ENCODE measurements around the gene ENTR1.

Gene ENTR1

GRCh38 chr9:136361754-136362449 is 48.5 kb downstream of the ENTR1 start:
- Histone ChIP-seq H3K27me3 (replicated peaks; ENCODE audit: insufficient read depth, low read length) (0 out of 2 replicates have a peak, but pooled peaks cover 7% of the 10 kb centered on the region), H3K9me2 (replicated peaks; ENCODE audit: insufficient read depth, low read length) (no peaks in the 10 kb centered on the region), H3K36me3 (replicated peaks; ENCODE audit: insufficient read depth, low read length) (no peaks in the 10 kb centered on the region), H3K27ac (ENCODE audit: low read length) (no peak overlapping the region), H4K20me1 (ENCODE audit: insufficient read depth, low read length) (no peaks in the 10 kb centered on the region; the same call in 1 of the 2 replicates), H3K79me2 (ENCODE audit: low read length) (peaks cover 11% of the 10 kb centered on the region; the same call in 1 of the 2 replicates), H3K9ac (ENCODE audit: low read length) (no peak overlapping the region), H2AFZ (ENCODE audit: low read length) (no peak overlapping the region), H3F3A (ENCODE audit: insufficient read depth, low read length) (no peaks in the 10 kb centered on the region), H3K9me3 (replicated peaks; ENCODE audit: insufficient read depth, low read length) (no peaks in the 10 kb centered on the region), H3K4me3 (ENCODE audit: low read length) (no peak overlapping the region), H3K4me2 (ENCODE audit: low read depth, low read length) (no peak overlapping the region), H3K4me1 (ENCODE audit: low read length) (peaks cover 5% of the 10 kb centered on the region)
- TF ChIP-seq EZH2 (optimal IDR thresholded peaks at IDR 0.05; ENCODE audit: low read depth, low read length): no peak
- TF ChIP-seq EZH2phosphoT487 (IDR thresholded peaks at IDR 0.05; ENCODE audit: low read length): no peak
- TF ChIP-seq CTCF (IDR thresholded peaks at IDR 0.05; ENCODE audit: low read length): no peak
- DNase-seq: no peak

DNA sequence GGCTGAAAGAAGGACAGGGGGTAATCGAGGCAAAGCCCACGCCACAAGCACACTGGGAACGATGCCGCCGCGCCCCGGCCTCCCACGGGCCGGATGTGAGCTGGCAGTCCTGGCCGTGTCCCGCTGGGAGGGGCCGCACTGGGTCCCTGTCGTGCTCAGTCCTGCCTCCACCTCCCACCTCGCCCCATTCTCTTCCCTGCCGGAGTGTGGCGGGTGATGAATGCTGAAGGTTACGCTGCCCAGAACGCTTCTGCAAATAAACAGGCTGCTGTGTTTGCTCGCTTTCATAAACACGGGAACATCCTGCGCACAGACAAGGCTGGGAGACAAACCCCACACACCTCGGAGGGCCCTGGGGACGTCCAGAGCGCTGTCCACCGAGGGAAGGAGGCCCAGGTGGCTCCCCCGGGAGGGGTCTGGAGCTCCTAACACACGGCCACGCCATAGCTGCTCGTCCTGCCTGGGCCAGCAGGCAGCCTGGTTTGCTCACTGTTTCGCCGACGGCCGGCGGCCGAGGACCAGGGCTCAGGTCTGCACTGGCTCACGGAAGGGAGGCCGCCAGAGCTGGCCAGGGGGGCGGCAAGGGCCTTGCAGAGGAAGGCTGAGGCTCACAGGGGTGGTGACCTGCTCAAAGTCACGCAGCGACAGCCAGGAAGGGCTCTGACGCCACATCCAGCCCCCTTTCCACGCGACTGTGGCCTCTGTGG is 49.2 kb downstream of the ENTR1 start:
- no peak for DNase-seq
- H4K20me1 ChIP-seq (ENCODE audit: insufficient read depth, low read length): no peaks in the 10 kb centered on the region; the same call in 1 of the 2 replicates

More for the DNA sequence above, 49.2 kb downstream of the ENTR1 start:
- Histone ChIP-seq H3F3A (ENCODE audit: insufficient read depth, low read length) (no peaks in the 10 kb centered on the region), H3K9me3 (replicated peaks; ENCODE audit: insufficient read depth, low read length) (no peaks in the 10 kb centered on the region), H3K27ac (ENCODE audit: low read length) (no peak overlapping the region), H3K9me2 (replicated peaks; ENCODE audit: insufficient read depth, low read length) (no peaks in the 10 kb centered on the region), H3K4me3 (ENCODE audit: low read length) (no peak overlapping the region), H3K36me3 (replicated peaks; ENCODE audit: insufficient read depth, low read length) (no peaks in the 10 kb centered on the region), H3K79me2 (ENCODE audit: low read length) (peaks cover 11% of the 10 kb centered on the region; the same call in 1 of the 2 replicates), H2AFZ (ENCODE audit: low read length) (no peak overlapping the region), H3K4me2 (ENCODE audit: low read depth, low read length) (no peak overlapping the region), H3K27me3 (replicated peaks; ENCODE audit: insufficient read depth, low read length) (peaks cover 14% of the 10 kb centered on the region), H3K4me1 (ENCODE audit: low read length) (peaks cover 5% of the 10 kb centered on the region), H3K9ac (ENCODE audit: low read length) (no peak overlapping the region)
- TF ChIP-seq EZH2 (optimal IDR thresholded peaks at IDR 0.05; ENCODE audit: low read depth, low read length) (no peak), CTCF (IDR thresholded peaks at IDR 0.05; ENCODE audit: low read length) (no peak), EZH2phosphoT487 (IDR thresholded peaks at IDR 0.05; ENCODE audit: low read length) (no peak)
